Ishikawa (cell line): ENCODE measurements around the gene TBXT.

Experiments
- CEBPB ChIP-seq: IDR thresholded peaks from 2 replicates; pipeline ENCODE4 v1.6.1; 2012
- CREB1 ChIP-seq: IDR thresholded peaks from 2 replicates; pipeline ENCODE4 v1.6.1; 2012; ENCODE audit warnings: low read depth
- EP300 ChIP-seq: IDR thresholded peaks from 2 replicates; pipeline ENCODE4 v1.6.1; 2012; ENCODE audit warnings: borderline replicate concordance
- NFIC ChIP-seq: IDR thresholded peaks from 2 replicates; pipeline ENCODE4 v1.6.1; 2012
- RAD21 ChIP-seq: IDR thresholded peaks from 2 replicates; pipeline ENCODE4 v1.6.1; 2012; ENCODE audit warnings: low read depth
- TAF1 ChIP-seq: IDR thresholded peaks from 2 replicates; pipeline ENCODE4 v1.6.1; 2012; ENCODE audit warnings: low read depth, mild to moderate bottlenecking
- TCF12 ChIP-seq: IDR thresholded peaks from 2 replicates; pipeline ENCODE4 v1.6.1; 2012; ENCODE audit warnings: low read depth
- TEAD4 ChIP-seq: IDR thresholded peaks from 2 replicates; pipeline ENCODE4 v1.6.1; 2012
- YY1 ChIP-seq: IDR thresholded peaks from 2 replicates; pipeline ENCODE4 v1.6.1; 2012; ENCODE audit warnings: low read depth
- ZBTB7A ChIP-seq: IDR thresholded peaks from 2 replicates; pipeline ENCODE4 v1.6.1; 2012; ENCODE audit warnings: low read depth
- TF ChIP-seq, protein P1 (sequence below): IDR thresholded peaks from 2 replicates; pipeline ENCODE4 v1.6.1; 2012
- TF ChIP-seq, protein P2 (sequence below): IDR thresholded peaks from 2 replicates; pipeline ENCODE4 v1.6.1; 2012; ENCODE audit warnings: low read depth, mild to moderate bottlenecking

DNA sequence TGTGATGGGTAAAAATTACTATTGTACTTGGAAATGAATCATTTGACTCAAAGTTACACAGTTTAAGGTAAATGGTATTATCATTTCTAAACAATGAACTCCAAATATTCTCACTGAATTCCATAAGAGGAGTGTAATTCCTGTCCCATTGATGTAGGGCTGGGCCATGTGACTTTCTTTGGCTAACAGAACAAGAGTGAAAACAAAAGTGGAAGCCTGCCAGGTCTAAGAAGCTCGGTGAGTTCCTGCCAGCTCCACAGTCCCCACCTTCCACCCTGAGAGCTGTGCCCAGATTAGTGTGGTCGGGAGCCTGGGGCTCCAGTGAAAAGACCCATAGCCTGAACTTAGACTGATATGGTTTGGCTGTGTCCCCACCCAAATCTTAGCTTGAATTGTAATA lies 24.6 kb downstream of the TBXT start:
- TF ChIP-seq EP300 (no peak), YY1 (no peak), TAF1 (no peak), TEAD4 (no peak), CREB1 (no peak), RAD21 (no peak), TCF12 (no peak), NFIC (peak; percentile 42), CEBPB (no peak), ZBTB7A (no peak)
- TF ChIP-seq, protein P1, sequence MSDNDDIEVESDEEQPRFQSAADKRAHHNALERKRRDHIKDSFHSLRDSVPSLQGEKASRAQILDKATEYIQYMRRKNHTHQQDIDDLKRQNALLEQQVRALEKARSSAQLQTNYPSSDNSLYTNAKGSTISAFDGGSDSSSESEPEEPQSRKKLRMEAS, result no peak
- TF ChIP-seq, protein P2, sequence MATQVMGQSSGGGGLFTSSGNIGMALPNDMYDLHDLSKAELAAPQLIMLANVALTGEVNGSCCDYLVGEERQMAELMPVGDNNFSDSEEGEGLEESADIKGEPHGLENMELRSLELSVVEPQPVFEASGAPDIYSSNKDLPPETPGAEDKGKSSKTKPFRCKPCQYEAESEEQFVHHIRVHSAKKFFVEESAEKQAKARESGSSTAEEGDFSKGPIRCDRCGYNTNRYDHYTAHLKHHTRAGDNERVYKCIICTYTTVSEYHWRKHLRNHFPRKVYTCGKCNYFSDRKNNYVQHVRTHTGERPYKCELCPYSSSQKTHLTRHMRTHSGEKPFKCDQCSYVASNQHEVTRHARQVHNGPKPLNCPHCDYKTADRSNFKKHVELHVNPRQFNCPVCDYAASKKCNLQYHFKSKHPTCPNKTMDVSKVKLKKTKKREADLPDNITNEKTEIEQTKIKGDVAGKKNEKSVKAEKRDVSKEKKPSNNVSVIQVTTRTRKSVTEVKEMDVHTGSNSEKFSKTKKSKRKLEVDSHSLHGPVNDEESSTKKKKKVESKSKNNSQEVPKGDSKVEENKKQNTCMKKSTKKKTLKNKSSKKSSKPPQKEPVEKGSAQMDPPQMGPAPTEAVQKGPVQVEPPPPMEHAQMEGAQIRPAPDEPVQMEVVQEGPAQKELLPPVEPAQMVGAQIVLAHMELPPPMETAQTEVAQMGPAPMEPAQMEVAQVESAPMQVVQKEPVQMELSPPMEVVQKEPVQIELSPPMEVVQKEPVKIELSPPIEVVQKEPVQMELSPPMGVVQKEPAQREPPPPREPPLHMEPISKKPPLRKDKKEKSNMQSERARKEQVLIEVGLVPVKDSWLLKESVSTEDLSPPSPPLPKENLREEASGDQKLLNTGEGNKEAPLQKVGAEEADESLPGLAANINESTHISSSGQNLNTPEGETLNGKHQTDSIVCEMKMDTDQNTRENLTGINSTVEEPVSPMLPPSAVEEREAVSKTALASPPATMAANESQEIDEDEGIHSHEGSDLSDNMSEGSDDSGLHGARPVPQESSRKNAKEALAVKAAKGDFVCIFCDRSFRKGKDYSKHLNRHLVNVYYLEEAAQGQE, result no peak
